ENCODE results near the gene MAP1LC3B2.
"Not testable (repeated sequence)": the region's sequence is repeated elsewhere in the genome, so short reads cannot be mapped to it uniquely, and the experiment has no call there.

MAP1LC3B2 gene

GRCh38 chr12:116561181-116561821, 2.1 kb downstream of the MAP1LC3B2 start:
- DNase-seq, result no peak

GRCh38 chr12:116562090-116562489, 2.9 kb downstream of the MAP1LC3B2 start:
- no peak for DNase-seq

GRCh38 chr12:116563262-116563661, 4.1 kb downstream of the MAP1LC3B2 start:
- no peak for DNase-seq

GRCh38 chr12:116564080-116564479, 4.9 kb downstream of the MAP1LC3B2 start:
- no peak for DNase-seq

- DNase-seq, result not testable (repeated sequence)
These were observed 6.0 kb downstream of the MAP1LC3B2 start for GRCh38 chr12:116565221-116565620.

GRCh38 chr12:116565963-116566362, 6.8 kb downstream of the MAP1LC3B2 start:
- DNase-seq, result no peak

- no peak for DNase-seq
These were observed 9.0 kb downstream of the MAP1LC3B2 start for GRCh38 chr12:116568203-116568602.

GRCh38 chr12:116571089-116571488, 11.9 kb downstream of the MAP1LC3B2 start:
- DNase-seq, result no peak

- no peak for DNase-seq
These were observed 14.6 kb downstream of the MAP1LC3B2 start for GRCh38 chr12:116573776-116574175.

GRCh38 chr12:116575754-116576153, 16.6 kb downstream of the MAP1LC3B2 start:
- not testable (repeated sequence) for DNase-seq

- no peak for DNase-seq
These were observed 18.0 kb downstream of the MAP1LC3B2 start for GRCh38 chr12:116577154-116577561.

- no peak for DNase-seq
These were observed 18.9 kb downstream of the MAP1LC3B2 start for GRCh38 chr12:116578051-116578450.

- no peak for DNase-seq
These were observed 23.4 kb downstream of the MAP1LC3B2 start for GRCh38 chr12:116582610-116583009.

- DNase-seq, result no peak
These were observed 24.0 kb downstream of the MAP1LC3B2 start for GRCh38 chr12:116583129-116583694.

- no peak for DNase-seq
These were observed 28.1 kb downstream of the MAP1LC3B2 start for GRCh38 chr12:116587270-116587669.

GRCh38 chr12:116588390-116589028, 29.3 kb downstream of the MAP1LC3B2 start:
- no peak for DNase-seq

- DNase-seq, result no peak
These were observed 30.4 kb downstream of the MAP1LC3B2 start for GRCh38 chr12:116589581-116589980.

GRCh38 chr12:116590561-116590960, 31.4 kb downstream of the MAP1LC3B2 start:
- no peak for DNase-seq

GRCh38 chr12:116591855-116592637, 32.9 kb downstream of the MAP1LC3B2 start:
- no peak for DNase-seq

GRCh38 chr12:116592731-116593130, 33.5 kb downstream of the MAP1LC3B2 start:
- no peak for DNase-seq

GRCh38 chr12:116594325-116595038, 35.3 kb downstream of the MAP1LC3B2 start:
- DNase-seq, result peak; percentile 32 to 45

- DNase-seq, result no peak
These were observed 36.0 kb downstream of the MAP1LC3B2 start for GRCh38 chr12:116595186-116595585.

- DNase-seq, result no peak
These were observed 36.5 kb downstream of the MAP1LC3B2 start for GRCh38 chr12:116595672-116596071.

Measured in activated T-cell treated with anti-CD3 and anti-CD28 coated beads, Interleukin-2, amount 50 U/mL, for 48 hours (primary cell).